Measurements from ENCODE around the gene LDLRAD2.

- no peak for TF ChIP-seq POLR2AphosphoS5 (IDR thresholded peaks at IDR 0.05; ENCODE audit: low read depth)
- TF ChIP-seq REST (IDR thresholded peaks at IDR 0.05; ENCODE audit: insufficient replicate concordance, low read depth) = no peak
- TF ChIP-seq CTCF (IDR thresholded peaks at IDR 0.05; ENCODE audit: insufficient read depth, low read length) = no peak
Observed at GRCh38 chr1:21794656-21795055, 17.4 kb upstream of the LDLRAD2 start.
